Posterior cingulate gyrus (tissue), 11 donors: ENCODE measurements around the gene SLC2A5.

Source experiments
- DNase-seq, 10 donors: peaks; one replicate each; pipeline versions ENCODE4 v3.0.0 to v3.0.0-alpha.2; 2020 to 2021; ENCODE audit warnings: mixed read lengths in 3 of 10
- intact Hi-C: fragments of 100-400 bp; cut with DNase I; formaldehyde crosslinking; loops from one replicate; pipeline ENCODE4 v1.15.1; 2023

Gene SLC2A5

GRCh38 chr1:8987881-8988617, 81.4 kb downstream of the SLC2A5 start:
- peak; percentile 55 to 96 (median 78) for DNase-seq
- intact Hi-C loops: loop anchor here (1.0 to 5.0 kb wide), 2 partner anchors 70 to 131 kb away; no protein-coding TSS in a partner anchor

- DNase-seq: peak in 2 of 10 donors; percentile 57 to 71
- intact Hi-C loops: loop anchor here (5.0 kb wide), 1 partner anchor 130 kb away; no protein-coding TSS in a partner anchor
Measured at GRCh38 chr1:8986814-8987190, 82.6 kb downstream of the SLC2A5 start.

- DNase-seq: peak; percentile 58 to 97 (median 80)
- intact Hi-C loops: loop anchor here (5.0 kb wide), 1 partner anchor 129 kb away; no protein-coding TSS in a partner anchor
Measured at GRCh38 chr1:8985915-8986813, 83.3 kb downstream of the SLC2A5 start.
